HG03066 (cell line): ENCODE data around the gene UCHL3.

ENCODE experiments used
- ATAC-seq: cut with Tn5 transposase; IDR thresholded peaks from one replicate; pipeline ENCODE4 v1.9.1; 2021; ENCODE audit warnings: low read depth; ENCODE audit not compliant: unreplicated experiment

Gene UCHL3

DNA sequence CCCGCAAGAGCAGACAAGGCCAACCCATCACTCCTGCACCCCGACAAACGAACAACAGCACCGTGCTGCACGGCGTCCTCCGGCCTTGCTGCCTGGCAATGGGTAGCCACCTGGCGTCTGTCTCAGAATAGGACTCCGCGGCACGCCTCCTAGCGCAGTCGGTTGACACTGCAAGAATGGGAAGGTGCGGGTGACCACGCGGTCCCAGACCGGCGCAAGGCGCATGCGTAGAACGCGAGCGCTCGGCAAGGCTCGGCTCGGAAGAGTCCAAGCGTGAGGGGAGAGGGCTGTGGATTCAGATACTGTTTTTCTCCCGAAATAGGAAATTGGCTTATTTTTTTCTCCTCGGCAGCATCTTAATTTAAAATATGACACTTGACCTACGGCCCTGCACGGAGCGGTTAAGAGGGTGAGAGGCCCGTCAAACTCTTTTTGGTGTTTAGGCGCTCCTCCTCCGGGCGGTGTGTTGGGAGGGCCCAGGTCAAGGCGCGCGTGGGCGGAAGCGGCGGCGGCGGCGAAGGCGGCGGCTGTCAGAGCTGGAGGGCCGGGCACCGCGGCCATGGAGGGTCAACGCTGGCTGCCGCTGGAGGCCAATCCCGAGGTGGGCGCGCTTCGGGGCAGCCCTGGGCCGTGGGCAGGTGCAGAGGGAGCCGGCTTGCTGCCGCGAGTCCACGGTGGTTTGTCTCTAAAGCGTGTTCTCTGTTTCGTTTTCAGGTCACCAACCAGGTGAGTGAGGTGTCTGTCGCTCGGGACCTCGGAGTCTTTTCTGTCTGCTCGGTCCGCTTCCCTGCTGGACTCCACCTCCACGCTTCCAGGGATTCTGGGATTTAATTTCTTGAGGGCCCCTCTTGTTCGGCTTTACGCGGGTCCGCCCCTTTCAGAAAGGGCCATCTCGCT is at the start of gene UCHL3:
Gene UCHL3 (plus strand): TSS at position 530 of the 897 bp plus-strand sequence. CDS start 30 bp downstream, at position 560.
- ATAC-seq: peak; percentile 95

DNA sequence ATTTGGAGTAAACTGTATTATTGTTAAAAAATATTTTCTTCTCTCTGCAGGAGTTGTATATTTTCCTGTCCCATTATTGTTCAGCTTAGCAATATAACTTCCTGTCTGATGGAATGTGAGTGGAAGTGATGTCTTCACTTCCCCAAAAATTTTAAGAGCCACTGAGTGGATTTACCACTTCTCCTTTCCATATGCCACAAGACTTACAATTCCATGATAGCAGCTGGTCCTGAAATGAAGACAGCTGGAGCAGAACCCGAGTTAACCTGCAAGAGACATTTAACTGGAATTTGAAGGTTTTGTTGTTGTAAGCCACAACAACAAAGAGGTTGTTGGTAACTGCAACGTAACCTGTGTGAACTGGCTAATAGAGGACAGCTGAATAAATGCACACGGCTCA is 44.3 kb upstream of the UCHL3 start:
- ATAC-seq: no peak

DNA sequence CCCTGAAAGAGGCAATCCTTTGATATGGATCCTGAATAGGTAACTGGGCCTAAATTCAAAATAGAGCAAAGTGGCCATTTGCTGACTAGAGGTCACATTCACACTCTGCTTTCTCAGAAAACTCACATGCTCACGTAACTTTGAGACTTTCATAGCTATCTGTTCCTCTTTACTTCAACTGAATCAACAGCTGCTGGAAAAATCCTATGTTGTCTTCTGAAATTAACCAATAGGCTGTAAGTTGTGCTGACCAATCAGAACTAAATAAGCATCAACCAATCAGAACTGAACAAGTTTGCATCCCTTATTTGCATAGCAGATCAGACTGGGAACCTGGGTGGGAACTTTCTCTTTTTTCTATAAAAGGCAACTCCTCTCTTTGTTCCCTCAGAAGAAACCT is 43.6 kb upstream of the UCHL3 start:
- no peak for ATAC-seq

DNA sequence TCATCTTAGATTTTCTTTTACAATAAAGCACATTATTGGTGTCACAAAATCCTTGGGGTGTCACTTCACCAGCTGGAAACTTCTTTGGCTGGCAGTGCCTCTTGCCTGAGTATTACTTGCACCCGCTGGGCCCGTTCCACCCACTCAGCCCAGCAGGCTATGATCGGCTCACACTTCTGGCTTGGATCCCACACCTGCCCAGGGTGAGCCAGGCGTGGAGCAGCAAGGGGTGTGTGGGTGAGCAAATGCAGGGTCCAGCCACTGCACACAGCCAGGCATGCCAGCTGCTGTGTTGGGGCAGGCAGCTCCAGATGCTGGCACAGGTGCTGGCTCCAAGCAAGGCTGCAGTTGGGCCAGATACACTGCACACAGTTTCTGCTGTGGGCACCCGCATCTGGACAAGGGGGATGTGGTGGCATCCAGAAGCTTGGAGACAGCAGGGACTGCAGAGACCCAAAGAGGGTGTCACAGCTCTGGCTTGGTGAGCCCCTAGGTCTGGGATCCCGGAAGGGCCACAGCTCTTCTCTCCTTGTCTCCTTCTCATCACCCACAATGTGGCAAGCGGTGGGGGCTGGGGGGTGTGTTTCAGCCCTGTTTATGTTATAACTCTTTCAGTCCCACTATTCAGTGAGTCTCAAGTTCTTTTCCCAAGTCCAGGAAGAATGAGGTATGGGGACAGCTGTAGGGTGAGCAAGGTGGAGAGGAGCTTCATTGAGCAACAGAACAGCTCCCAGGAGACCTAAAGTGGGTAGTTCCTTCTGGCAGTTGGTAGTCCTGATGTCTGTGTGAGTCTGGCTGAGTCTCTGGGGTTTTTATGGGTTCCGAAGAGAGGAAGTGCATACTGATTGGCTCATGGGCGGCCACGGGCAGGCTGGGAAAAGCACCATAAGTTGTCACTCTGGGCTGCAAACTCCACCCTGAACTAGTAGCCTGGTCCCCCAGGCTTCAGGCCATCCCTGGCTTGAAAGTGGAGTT is 42.3 kb upstream of the UCHL3 start:
- ATAC-seq: no peak

DNA sequence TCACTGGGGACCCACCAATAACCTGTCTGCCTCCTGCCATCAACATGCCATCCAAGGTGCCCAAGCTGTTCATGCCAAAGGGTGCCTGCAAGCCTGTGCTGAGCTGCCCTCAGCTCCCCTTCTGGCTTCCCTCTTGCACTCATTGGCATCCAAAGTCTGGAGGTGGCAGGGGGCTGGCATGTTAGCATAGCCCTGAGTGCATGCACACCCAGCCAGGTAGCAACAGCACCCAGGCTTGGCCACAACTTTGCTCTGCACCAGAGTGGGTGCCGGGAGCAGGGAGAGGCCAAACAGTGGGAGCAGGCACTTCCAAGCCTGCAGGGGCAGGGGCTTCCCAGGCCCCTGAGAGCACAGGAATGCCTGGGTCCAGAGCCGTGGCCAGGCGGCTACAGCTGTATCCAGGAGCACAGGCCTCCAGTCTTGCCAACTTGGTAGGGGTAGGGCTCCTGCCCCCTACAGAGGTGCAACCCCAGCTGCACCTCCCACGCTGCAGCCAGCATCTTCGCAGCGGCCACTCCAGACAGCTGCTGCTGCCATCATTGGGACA is 41.5 kb upstream of the UCHL3 start:
- ATAC-seq: no peak

DNA sequence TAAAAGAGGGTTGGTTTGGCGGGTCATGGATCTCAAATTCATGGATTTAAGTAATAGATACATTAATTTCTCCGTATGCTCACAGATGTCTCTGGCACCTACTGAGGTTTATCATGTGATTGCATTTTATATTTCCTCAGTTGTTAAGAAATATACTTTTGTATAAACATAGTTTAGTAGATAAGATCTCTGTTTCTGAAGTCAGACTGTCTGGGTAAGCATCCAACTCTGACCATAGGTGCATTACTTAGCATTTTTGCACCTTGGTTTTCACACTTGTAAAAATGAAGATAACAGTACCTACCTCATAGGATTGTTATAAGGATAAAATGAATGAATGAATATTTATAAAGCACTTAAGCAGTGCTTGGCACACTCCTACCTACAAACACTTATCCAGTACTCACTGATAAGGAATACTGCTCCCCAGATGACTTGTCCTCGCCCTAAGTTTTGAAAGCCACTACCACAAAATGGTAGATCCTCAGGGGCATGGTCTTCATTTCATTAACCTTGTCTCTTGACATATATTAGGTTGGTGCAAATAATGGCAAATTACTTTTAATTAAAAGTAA is 38.5 kb upstream of the UCHL3 start:
- ATAC-seq: no peak

DNA sequence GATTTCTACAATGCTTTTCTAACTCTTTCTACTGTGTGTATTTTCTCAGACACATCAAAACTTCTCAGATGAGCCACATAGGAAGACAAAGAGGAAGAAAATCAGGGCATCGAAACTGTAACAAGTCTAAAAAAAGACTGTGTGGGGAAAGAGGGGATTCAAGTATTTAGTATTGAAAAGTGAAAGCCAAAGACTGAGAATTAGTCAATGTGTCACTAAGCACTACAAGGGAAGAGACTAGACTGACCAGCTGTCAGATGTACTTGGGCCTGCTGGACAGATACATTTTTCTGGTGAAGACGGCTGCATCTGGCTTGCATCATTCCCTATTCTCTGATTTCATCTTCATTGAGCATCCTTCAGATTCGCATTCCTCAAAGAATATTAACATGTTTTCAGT is 37.3 kb upstream of the UCHL3 start:
- ATAC-seq: peak; percentile 95

DNA sequence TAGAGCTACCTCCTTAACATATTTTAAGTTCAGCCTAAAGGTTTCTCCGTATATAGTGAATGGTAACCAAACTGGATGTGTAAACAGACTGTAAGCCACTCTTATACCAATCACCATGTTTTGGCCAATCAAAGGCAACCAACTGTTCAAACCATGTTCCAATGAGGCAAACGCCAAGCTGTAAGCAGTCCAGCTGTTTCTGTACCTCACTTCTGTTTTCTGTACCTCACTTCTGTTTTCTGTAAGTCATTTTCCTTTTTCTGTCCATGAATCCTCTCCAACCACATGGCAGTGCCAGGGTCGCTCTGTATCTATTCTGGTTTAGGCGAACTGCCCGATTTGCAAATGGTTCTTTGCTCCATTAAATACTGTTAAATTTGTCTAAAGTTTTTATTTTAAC is 36.3 kb upstream of the UCHL3 start:
- no peak for ATAC-seq

DNA sequence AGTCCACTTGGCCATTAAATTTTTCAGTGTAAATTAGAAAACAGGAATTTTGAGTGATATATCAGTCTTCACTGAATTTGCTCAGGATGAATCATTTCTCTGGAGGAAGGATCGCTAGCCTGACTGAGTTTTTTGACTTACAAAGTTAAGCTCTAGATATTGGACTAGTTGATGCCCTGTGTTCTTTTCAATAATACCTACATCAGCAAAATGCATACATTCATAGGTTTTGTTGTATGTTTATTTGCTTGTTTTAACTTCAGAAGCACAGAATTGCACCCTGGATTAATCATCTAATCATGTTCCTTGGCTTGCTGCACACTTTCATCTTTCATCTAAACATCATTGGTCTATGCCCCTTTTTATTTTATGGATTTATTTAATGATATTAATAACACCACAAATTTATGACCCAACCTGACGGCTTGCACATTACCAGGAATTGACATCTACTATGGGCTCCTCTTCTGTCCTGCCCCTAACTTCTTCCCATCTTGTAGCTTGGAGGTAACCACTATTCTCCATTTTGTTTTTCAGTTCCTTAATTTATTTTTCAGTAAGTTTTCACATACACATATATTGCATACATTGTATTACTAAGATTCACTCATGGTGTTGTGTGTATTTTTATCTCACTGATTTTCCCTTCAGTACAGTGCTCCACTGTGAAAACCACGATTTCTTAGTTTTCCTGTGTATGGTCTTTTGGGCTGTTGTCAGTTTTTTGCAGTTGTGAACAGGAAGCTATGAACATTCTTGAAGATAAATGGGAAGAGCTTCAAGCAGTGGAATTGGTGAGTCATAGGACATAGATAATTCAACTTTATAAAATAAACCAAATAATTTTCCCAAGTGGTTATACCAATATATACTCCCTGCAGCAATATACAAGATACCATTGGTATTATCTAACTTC is 35.3 kb upstream of the UCHL3 start:
- ATAC-seq: no peak

DNA sequence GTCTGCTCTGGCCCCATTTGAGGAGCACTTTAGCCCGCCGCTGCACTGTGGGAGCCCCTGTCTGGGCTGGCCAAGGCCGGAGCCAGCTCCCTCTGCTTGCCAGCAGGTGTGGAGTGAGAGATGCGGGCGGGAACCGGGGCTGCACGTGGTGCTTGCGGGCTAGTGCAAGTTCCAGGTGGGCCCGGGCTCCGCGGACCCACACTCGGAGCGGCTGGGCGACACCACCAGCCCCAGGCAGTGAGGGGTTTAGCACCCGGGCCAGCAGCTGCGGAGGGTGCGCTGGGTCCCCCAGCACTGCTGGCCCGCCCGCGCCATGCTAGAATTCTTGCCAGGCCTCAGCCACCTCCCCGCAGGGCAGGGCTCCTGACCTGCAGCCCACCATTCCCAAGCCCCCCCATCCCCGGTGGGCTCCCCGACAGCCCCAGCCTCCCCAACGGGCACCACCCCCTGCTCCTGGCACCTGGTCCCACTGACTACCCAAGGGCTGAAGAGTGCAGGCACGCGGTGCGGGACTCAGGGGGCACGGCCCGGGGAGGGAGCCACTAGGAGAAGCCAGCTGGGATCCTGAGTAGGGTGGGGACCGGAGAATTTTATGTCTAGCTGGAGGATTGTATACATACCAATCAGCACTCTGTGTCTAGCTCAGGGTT is 31.0 kb upstream of the UCHL3 start:
- ATAC-seq: no peak

DNA sequence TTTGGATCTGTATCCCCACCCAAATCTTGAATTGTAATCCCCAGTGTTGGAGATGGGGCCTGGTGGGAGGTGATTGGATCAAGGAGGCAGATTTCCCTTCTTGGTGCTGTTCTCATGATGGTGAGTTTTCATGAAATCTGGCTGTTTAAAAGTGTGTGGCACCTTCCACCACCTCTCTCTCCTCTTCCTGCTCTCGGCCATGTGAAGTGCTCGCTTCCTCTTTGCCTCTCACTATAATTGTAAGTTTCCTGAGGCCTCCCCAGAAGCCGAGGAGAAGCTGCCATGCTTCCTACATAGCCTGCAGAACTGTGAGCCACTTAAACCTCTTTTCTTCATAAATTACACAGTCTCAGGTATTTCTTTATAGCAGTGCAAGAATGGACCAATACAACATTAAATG is 27.6 kb upstream of the UCHL3 start:
- ATAC-seq: no peak

DNA sequence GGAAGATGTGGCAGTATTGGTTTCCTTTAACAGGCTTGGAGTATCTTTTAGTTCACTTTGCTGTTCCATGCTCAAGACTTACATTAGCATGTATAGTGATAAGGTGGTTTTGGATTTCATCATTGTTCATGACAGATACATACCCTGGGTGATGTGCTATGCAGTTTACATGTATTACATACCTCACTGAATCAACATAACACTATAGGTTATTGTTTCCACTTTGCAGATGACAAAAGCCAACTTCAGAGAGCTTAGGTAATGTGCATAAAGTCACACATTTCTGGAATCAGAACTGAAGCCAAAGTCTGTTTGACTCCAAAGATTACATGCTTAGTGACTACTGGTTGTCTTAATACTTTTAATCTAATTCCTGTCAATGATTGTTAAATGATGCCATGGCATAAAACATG is 19.0 kb upstream of the UCHL3 start:
- ATAC-seq: no peak

DNA sequence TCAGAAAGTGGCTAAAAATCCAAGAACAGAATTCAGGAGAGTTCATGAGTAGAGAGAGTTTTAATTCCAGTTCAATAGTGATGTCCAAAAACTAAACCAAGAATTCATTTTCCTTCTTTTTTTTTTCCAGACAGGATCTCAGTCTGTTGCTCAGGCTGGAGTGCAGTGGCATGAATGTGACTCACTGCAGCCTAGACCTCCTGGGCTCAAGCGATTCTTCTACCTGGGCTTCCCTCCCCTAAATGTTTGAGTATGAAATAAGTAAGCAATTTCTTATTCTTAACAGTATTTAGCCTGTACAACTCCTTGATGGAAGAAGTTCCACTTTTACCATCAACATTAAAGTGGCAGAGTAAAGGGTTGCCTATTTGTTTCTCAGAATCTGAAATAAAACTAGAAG is 15.7 kb upstream of the UCHL3 start:
- no peak for ATAC-seq

DNA sequence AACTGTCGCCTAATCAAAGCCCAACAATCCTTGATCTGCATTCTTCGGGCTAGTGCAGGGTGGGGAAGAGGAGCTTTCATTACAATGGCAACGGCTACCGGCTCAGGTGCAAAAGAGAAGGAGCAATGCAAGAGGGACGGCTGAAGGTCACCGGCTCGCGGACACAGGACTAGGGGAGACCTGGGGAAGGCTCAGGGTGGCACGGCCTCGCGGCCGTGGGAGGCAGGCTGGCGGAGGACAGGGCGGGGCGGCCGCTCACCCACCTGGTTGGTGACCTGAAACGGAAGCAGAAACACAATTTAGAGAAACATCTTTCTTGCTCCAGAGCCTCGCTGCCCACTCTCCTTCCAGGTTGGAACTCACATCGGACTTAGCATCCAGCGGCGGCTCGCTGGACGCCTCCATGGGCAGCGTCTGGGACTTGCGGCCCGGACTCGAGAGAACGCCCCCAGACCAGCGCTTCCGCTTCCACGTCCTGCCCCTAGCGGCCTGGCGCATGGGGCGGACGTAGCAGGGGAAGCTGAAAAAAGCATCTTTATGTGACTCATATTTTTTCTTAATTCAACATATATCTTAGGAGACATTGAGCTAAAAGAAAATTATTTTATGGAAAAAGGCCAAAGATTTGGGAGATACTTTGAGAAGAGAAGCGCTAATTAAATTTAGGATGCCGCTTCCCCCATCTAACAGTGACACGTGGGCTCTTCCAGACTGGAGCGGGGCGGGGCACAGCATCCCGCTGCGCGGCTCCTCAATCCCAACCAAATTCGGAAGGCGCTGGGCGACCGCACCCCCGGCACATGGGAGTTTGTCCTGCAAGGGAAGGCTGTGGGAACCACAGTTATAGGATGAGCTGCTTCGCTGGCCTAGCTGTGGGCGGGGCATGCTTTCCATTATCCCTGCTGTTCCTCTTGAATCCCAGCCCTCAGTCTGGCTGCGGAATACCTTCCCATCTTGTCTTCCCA is 11.9 kb upstream of the UCHL3 start, which contains the start of gene COMMD6:
Gene COMMD6 (minus strand): TSS at position 441 of the 965 bp plus-strand sequence. CDS start 36 bp downstream, at position 405.
- ATAC-seq: peak; percentile 98

DNA sequence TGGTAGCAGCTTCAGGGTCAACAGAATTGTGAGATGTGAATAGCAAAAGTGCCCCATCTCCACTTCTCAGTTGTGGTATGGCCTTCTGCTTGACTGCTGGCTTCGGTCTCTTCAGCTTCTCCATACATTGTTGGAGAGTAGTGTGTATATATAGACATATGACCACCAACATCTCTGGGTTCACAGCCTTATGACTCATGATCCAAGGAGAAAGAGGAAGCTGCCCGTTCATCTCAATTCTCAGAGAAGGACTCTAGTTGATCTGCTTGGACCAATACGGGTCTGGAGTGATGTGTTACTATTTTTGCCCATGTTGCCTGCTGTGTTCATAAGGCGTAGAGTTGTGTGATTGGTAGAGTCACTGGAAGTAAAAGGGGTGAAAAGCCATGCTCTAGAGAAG is 8.3 kb upstream of the UCHL3 start:
- no peak for ATAC-seq

DNA sequence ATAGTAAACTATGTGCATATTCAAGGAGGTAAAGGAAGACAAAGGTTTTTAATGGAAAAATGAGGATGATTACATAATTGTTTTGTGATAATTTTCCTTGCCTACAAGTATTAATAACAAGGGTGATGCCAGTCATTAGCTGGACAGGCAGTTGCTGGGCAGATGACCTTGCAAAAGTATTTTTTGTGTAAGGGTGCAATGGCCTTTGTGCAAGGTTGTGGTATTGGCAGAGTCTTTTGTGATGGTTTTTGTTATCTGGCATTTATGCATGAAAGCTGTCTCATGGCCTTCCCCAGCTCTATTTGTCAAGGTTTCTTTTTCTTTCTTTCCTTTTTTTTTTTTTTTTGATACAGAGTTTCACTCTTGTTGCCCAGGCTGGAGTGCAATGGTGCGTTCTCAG is 7.6 kb upstream of the UCHL3 start:
- ATAC-seq: no peak

DNA sequence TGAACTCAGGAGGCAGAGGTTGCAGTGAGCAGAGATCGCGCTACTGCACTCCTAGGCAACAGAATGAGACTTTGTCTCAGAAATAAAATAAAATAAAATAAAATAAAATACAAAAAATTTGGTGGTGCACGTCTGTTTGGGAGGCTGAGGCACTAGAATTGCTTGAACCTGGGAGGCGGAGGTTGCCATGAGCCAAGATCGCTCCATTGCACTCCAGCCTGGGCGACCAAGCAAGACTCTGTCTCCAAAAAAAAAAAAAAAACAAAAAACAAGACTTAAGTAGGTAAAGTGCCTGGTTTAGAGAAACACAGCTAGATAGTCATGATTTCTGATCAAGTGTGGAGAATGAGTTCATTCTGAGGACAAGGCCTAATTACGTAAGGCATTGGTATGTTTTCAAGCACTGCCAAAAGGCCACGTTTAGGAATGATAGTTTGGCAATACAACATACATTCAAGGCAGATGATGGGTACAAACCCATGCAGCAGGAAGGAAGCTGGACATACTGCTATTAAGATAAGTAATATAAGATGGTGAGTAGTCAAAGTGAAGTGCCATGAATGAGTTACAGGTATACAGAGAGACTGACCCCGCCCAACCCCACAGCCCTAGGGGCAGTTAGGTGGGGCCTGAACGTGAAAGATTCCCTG is 4.8 kb upstream of the UCHL3 start:
- ATAC-seq: no peak
